ENCODE results near the gene SH3TC2. TPM values are rescaled to one million over a fixed set of nuclear protein-coding genes. Genes with fewer than 3 reads are reported as not detected.

The SH3TC2 gene
- polyA plus RNA-seq, 1 experiment, result 1.3 TPM

DNA sequence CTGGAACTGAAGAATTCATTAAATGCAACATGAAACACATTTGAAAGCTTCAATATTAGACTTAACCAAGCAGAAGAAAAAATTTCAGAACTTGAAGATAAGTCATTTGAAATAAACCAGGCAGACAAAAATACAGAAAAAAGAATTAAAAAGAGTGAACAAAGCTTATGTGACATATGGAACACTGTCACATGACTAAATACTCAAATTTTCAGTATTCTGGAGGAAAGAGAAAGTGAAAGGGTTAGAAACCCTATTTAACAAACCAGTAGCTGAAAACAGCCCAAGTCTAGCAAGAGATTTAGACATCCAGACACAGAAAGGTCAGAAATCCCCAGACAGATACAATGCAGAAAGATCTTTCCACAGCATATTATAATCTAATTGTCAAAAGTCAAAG is 37.1 kb upstream of the SH3TC2 start:
- Histone ChIP-seq H3K9me3 (ENCODE audit: control insufficient read depth, insufficient read depth, low read length) (no peaks in the 10 kb centered on the region), H3K27ac (ENCODE audit: low read depth, low read length) (no peak overlapping the region), H3K4me3 (ENCODE audit: low read depth, low read length) (no peak overlapping the region), H3K27me3 (ENCODE audit: control insufficient read depth, insufficient read depth, low read length) (peaks cover 5% of the 10 kb centered on the region)
- TF ChIP-seq, protein P1, sequence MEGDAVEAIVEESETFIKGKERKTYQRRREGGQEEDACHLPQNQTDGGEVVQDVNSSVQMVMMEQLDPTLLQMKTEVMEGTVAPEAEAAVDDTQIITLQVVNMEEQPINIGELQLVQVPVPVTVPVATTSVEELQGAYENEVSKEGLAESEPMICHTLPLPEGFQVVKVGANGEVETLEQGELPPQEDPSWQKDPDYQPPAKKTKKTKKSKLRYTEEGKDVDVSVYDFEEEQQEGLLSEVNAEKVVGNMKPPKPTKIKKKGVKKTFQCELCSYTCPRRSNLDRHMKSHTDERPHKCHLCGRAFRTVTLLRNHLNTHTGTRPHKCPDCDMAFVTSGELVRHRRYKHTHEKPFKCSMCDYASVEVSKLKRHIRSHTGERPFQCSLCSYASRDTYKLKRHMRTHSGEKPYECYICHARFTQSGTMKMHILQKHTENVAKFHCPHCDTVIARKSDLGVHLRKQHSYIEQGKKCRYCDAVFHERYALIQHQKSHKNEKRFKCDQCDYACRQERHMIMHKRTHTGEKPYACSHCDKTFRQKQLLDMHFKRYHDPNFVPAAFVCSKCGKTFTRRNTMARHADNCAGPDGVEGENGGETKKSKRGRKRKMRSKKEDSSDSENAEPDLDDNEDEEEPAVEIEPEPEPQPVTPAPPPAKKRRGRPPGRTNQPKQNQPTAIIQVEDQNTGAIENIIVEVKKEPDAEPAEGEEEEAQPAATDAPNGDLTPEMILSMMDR (IDR thresholded peaks at IDR 0.05; ENCODE audit: low read depth, low read length), result no peak
- ChIA-PET CTCF (interaction anchor here (0.9 to 1.2 kb wide), 2 partner anchors 15 to 369 kb away, joined by 4 to 5 read pairs; no protein-coding TSS in a partner anchor), POLR2A (no interaction called here)
- DNase-seq (ENCODE audit: low read depth, low spot score), result no peak

GRCh38 chr5:149094996-149095395 is 32.1 kb upstream of the SH3TC2 start:
- TF ChIP-seq, protein P1 (IDR thresholded peaks at IDR 0.05; ENCODE audit: low read depth, low read length), result no peak
- POLR2A ChIA-PET, result no interaction called here

DNA sequence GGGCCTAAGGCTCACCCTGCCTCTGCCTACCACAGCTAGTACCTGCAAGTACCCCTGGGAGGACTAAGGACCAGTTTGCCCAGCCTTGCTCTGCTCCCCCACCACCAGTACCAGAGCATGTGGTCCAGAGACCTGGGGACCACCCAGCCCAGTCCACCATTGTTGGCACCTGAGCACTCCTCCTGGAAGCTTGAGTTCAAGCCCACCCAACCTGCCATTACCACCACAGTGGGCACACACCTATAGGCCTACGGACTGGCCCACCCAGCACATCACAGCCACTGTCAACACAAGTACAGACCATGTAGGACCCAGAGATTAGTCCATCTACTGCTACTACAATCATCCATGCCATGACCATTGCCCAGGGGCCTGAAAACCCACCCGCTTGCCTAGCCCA is 30.8 kb upstream of the SH3TC2 start:
- no peak for DNase-seq (ENCODE audit: low read depth, low spot score)
- Histone ChIP-seq H3K27me3 (ENCODE audit: control insufficient read depth, insufficient read depth, low read length) (peaks cover 5% of the 10 kb centered on the region), H3K4me3 (ENCODE audit: low read depth, low read length) (no peak overlapping the region), H3K9me3 (ENCODE audit: control insufficient read depth, insufficient read depth, low read length) (no peaks in the 10 kb centered on the region), H3K27ac (ENCODE audit: low read depth, low read length) (no peak overlapping the region)
- CTCF ChIA-PET, result no interaction called here
- TF ChIP-seq, protein P1 (IDR thresholded peaks at IDR 0.05; ENCODE audit: low read depth, low read length), result no peak
- POLR2A ChIA-PET, result no interaction called here

More at GRCh38 chr5:149094996-149095395, 32.1 kb upstream of the SH3TC2 start:
- H3K4me3 ChIP-seq (ENCODE audit: low read depth, low read length), result no peak overlapping the region
- no peak for DNase-seq (ENCODE audit: low read depth, low spot score)
- CTCF ChIA-PET, result interaction anchor here (1.4 kb wide), 1 partner anchor 365 kb away, joined by 5 read pairs; no protein-coding TSS in a partner anchor
- no peaks in the 10 kb centered on the region for H3K9me3 ChIP-seq (ENCODE audit: control insufficient read depth, insufficient read depth, low read length)
- H3K27ac ChIP-seq (ENCODE audit: low read depth, low read length), result no peak overlapping the region
- H3K27me3 ChIP-seq (ENCODE audit: control insufficient read depth, insufficient read depth, low read length), result peaks cover 5% of the 10 kb centered on the region

DNA sequence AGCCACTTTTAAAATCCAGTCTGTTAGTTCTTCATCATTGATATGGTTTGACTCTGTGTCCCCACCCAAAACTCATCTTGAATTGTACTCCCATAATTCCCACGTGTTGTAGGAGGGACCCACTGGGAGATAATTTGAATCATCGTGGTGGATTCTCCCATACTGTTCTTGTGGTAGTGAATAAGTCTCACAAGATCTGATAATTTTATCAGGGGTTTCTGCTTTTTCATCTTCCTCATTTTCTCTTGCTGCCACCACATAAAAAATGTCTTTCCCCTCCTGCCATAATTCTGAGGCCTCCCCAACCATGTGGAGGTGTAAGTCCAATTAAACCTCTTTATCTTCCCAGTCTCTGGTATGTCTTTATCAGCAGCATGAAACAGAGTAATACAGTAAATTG is 26.9 kb upstream of the SH3TC2 start:
- TF ChIP-seq, protein P1 (IDR thresholded peaks at IDR 0.05; ENCODE audit: low read depth, low read length), result no peak
- Histone ChIP-seq H3K27me3 (ENCODE audit: control insufficient read depth, insufficient read depth, low read length) (no peaks in the 10 kb centered on the region), H3K4me3 (ENCODE audit: low read depth, low read length) (no peak overlapping the region), H3K27ac (ENCODE audit: low read depth, low read length) (no peak overlapping the region), H3K9me3 (ENCODE audit: control insufficient read depth, insufficient read depth, low read length) (no peaks in the 10 kb centered on the region)
- ChIA-PET CTCF (no interaction called here), POLR2A (no interaction called here)
- DNase-seq (ENCODE audit: low read depth, low spot score), result no peak

DNA sequence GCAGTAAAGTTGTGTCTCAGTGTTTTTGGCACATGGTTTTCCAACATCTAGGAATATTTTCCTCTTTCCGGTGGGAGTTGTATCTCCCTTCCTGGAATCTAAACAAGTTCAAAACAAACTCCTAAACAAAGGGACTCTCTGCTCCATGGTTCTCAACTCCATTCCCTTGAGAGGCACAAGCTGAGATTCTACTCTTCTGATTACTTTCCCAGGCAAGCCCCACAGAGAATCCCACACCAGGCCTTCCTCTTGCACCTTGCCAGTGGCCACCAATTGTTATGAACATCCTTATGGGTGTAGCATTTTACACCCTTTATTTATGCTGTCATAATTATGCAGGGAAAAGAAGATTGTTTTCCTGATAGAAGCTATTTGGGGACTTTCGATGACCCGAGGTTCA is 25.8 kb upstream of the SH3TC2 start:
- H3K9me3 ChIP-seq (ENCODE audit: control insufficient read depth, insufficient read depth, low read length), result no peaks in the 10 kb centered on the region
- CTCF ChIA-PET, result no interaction called here
- TF ChIP-seq, protein P1 (IDR thresholded peaks at IDR 0.05; ENCODE audit: low read depth, low read length), result no peak
- H3K4me3 ChIP-seq (ENCODE audit: low read depth, low read length), result no peak overlapping the region
- no peak for DNase-seq (ENCODE audit: low read depth, low spot score)
- H3K27ac ChIP-seq (ENCODE audit: low read depth, low read length), result no peak overlapping the region
- H3K27me3 ChIP-seq (ENCODE audit: control insufficient read depth, insufficient read depth, low read length), result peaks cover 2% of the 10 kb centered on the region
- POLR2A ChIA-PET, result no interaction called here

Measured in AG04450 (cell line).